Measurements from ENCODE around the gene CXCL8.
A peak's percentile ranks its signal among the peaks of the same experiment; 100 is the strongest.

Gene CXCL8

DNA sequence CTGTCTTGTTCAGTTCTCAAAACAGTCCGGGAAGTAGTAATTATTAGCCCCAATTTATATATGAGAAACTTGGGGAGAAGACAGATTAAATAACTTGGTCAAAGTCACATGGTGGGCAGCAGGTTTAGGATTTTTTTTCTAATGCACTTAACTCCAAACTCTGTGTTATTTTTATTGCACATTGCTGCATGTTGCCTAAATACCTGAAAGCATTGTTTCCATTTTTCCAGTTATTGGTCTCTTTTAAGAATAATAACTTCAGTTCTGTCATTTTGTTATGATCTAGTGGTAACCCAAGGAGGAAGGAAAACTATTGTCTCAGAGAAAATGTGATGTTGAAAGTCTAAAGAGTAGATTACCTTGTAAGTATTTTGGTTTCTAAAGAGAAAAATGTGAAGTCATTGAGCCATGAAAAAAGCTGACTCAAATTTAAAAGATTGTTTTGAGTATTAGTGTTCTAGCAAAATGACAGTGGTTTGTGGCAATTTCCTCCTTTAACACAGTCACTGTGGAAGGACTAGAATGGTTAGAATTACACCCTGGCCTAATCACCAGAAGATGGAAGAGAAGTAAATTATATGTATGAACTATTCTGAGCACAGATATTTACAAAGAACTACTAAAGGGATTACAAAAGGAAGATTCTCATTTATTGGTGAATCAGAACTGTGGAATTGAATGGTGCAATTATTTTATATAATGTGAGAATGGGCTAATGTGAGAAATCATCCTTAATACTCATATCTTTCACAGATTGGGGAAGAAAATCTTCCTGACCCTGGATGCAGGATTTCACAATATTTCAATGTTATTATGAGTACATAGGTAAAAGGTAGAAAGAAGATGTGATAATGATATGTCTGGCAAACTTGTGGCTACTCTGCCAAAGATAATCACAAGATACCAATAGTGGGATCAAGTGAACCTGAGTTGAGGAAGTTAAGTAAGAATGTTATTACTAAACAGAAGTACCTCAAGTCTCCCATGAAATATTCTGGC, 21.7 kb upstream of the CXCL8 start:
- no peak for DNase-seq

DNA sequence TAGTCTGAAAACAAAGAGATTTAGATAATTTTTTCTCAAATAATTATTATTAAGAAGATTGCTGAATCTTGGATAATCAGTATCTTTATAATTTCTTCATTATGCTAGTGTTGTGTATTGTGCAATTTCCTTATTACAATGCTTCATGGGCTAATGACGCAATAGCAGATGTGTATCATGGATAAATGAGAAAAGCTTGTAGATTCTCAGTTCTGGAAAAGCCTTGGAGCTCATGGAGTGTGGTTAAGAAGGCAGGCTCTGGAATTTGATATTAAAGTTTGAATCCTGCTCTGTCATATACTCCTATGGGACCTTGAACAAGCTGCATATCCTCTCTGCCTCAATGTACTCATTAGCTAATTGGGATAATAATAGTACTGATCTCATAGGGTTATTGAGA, 18.9 kb upstream of the CXCL8 start:
- no peak for DNase-seq

DNA sequence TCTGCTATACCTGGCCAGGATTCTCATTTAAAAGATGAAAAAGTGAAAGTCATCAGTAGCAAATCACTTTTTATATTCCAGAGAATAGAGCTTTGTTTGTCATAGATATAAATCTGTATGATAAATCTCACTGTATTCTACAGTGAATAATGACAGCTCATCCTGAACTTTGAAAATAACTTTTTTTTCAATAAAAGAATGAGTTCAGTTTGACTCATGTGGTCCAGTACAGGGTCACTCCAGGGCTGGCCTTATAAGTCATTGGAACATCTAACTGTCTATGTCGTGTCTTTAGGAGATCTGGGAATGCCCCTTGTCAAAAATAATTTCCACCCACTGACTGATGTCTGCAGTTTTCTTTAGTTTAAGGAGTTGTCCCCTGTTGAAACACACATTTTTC, 18.5 kb upstream of the CXCL8 start:
- DNase-seq = no peak

DNA sequence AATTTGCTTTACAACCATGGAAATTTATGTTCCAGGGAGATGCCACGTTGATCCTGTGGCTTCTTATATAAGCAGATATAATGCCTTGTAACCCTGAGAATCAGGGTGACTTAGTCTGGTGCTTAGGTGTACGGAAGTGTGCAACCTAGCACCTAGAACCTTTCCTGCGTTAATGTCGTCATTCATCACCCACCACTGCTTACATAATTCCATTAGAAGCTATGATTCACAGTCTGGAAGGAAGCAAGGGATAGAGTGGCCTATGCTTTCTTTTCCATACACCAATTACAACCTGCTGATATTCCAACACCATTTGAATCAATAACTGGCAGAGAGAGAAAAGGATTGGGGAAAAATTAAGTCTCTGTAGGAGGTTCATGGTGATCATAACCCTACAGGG, 17.3 kb upstream of the CXCL8 start:
- no peak for DNase-seq

DNA sequence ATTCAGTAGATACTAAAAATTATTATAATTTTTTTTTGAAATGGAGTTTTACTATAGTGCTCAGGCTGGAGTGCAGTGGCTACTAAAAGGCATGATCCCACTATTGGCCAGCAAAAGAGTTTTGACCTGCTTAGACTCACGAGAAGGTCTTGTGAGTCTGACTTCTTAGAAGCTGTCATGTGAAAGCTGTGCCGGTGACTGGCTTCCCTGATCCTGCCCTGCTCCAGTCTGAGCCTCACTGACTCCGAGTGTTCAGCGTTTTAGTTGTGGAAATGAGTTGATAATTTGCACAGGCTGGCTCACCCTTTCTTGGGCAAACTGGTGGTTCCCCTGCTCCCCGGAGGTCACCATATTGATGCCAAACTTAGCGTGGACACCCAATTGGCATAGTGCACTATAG, 16.4 kb upstream of the CXCL8 start:
- no peak for DNase-seq

DNA sequence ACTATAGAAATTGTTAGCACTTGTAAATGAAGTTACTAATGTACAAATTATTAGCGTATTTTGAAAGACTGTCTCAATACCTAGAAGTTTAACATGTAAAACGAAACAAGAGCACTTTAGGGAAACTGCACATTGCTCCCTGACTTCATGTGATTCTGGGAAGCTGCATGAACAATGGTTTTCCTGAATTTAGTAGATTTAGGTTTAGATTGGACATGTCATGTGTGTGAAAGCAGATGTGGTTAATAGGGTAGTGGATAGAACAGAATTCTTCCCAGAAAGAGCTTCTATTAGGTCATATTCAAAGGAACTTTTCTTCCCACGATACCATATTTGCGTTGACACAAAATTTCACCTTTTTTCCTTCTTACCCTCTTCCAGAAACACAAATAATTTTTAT, 14.9 kb upstream of the CXCL8 start:
- no peak for DNase-seq

DNA sequence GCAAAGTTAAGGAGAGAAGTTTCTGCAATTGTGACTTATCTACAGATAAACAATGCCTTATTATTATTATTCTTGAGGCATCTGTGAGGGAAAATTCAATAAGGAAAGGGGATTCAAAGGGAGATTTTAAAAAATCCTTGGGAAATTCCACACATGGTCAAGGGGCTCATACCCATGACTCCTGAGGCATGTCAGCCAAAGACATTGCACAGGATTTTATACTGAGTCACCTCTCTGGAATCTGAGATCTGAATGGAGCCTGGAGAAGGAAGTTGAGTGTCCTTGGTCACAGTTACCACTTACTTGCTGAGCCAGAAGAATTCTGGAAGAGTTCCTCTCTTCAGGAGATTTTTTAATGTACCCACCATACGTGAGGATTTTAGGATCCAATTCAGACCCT, 14.4 kb upstream of the CXCL8 start:
- no peak for DNase-seq

DNA sequence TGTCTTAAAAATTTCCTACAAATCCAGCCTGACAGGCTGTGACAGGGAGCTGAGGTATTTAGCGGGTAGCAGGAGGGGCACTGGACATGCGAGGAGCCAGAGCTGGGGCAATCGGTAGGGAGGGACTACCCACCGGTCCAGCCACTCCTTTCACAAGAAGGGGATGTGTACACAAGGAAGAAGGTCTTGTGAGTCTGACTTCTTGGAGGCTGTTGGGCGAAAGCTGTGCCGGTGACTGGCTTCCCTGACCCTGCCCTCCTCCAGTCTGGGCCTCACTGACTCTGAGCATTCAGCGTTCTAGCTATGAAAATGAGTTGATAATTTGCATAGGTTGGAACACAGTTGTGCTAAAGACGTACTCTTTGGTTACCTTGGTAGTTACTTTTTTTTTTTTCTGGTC, 12.7 kb upstream of the CXCL8 start:
- DNase-seq = no peak

DNA sequence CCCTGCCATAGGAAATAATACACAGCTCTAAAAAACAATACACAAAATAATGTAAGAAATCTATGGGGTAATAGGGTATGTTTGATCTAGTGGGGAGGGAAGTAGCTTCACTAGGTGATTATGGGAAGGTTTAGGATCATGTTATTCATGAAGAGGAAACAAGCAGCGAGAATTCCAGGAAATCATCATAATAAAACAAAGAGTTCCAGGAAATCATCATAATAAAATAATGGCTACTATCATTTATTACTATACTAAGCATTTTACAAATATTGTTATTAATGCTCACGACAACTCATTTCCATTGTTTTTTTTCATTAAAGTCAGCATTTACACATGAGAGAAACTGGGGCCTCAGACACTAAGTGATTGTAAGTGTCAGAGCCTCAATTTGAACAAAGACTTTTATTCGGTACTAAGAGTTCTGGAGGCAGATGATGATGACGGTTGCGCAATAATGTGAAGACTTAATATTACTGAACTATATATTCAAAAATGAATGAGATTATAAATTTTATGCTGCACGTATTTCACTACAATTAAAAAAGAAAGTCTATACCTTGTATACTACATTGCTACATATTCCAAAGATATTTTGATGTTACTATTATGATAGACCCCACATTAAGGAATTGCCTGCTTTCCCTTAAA, 12.2 kb upstream of the CXCL8 start:
- DNase-seq = no peak

DNA sequence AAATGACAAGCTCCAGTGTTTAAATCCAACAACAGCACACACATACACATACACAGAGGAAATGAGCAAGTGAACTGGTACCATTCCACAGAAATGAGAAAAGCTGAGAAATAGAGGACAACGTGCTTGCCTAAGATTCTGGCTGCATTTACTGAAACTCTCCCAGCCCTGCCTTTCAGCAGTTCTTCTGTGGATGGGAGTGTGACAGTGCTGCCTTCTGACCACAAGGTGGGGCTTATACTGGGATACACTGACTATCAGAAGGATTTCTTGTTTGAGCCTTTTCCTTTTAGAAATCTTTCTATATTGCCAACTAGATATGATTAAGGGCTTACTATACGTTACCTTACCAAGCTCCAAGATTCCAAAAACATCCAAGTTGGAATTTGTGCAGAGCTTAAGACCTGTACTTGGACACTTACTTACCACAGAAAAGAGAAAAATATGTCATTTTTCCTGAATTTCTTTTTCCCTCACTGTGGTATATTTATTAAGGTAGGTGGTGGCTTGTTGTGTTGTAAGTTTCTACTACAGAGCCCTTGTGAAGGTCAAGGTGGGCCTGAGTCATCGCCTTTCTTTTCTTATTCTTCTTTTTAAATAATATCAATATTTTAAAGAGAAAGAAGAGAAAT, 10.7 kb upstream of the CXCL8 start:
- DNase-seq = peak; percentile 71

DNA sequence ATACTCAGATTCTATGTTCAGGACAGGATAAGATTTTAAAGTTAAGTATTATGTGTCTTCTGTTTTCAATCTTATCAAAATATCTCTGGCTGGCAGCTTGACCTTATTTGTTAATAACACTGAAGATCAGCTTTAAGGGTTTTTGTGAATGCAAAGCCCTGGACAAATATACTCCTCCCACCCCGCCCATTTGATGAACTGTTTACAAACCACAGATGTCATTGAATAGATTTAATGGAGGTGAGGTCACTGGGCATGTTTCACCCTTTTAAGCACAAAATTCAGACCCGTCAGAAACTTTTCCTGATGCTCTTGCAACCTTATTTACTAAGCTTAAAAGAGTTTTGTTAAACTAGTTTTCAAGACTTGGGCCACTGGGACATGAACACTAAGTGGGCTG, 10.1 kb upstream of the CXCL8 start:
- DNase-seq = peak; percentile 4

DNA sequence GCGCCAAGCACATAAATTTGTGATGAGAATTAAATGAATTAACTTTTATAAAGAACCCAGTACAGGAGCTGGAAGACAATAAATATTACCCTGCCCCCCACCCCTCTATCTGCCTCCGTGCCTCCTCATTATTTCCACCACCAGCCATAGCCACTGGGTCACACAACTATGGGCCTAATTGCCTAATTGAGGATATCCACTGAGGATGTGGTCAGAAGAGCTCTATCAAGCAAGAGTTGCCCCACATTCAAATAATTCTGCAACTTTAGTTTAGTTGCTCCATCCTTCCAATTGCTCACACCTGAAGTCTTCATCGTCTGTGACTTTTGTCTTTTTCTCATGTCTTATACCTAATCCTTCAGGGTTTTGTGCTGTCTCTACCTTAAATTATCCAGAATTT, 9.5 kb upstream of the CXCL8 start:
- no peak for DNase-seq

DNA sequence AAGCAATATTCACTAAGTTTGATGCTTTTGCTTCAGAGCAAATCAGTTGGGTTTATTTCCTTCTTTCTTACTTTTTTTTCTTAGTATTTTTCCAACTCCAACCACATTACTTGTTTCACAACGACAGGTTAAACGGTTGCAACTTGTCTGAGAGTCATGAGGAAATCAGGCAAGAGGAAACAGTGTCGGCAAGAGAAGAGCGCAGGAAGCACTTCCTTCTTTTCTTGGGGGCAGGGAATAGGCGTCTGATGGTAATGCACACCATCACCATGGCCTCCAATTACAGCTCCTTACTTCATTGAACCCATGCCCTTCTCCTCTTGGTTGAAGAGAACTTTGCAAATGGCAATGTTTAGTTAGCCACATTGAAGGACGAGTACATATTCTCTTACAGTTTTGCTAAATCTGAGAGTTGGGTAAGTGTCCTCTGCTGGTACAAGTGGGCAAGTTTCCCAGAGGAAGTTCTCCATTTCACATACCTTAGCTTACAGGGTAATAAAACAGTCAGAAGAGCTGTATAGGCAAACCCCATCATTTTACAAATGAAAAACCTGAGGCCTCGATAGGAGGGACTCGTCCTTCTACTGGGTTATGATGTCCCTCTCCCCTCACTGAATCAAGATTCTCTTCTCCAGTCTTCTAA, 8.3 kb upstream of the CXCL8 start:
- DNase-seq = no peak

DNA sequence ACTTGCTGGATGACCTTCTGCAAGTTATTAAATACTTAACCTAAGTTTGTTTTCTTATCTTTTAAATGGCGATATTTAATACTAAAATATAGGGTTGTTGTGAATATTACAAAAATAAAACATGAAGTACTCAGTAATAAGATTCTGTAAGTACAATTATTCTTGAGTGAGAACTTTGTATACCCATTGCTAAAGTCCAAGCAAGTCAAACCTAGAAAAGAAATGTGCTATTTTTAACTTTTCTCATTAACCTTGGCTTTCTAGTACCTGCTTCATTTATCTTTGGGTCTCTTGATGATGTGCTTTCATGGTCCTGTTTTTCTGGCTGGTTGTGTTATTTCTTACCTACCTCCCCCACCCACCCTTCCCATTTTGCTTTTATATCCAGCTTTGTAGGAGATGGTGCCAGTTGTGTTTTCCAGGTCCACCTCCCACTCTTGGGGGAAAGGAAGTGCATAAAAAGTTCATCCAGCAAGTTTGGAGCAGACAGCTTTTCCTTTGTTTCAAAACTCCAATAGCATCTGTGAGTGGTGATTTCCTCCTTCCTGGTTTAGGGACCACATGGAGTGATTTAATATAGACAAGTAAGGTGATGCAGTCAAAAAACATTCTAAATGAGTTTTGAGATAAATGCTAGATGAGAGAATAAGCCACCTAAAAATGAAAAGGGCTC, 7.5 kb upstream of the CXCL8 start:
- no peak for DNase-seq

DNA sequence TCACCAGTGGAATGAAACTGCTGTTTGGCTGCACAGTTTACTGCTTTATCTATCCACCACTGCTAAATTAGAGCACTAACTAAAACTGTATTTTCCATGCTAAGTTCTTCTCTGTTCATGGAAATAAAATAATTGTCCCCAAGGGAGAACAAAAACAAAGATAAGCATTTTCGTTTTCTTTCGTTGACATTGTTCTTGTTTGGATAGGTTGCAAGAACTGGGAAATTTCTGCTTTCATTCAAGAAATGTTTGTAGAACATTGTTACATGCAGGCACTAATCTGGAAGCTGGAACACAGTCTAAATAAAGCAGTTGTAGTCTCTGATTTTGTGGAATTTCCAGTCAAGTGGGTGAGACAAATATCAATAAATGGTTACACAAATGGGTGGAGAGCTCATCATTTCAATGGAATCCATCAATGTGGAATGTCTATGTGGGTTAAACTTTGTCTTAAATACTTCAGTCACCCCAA, 5.8 kb upstream of the CXCL8 start:
- DNase-seq = no peak

DNA sequence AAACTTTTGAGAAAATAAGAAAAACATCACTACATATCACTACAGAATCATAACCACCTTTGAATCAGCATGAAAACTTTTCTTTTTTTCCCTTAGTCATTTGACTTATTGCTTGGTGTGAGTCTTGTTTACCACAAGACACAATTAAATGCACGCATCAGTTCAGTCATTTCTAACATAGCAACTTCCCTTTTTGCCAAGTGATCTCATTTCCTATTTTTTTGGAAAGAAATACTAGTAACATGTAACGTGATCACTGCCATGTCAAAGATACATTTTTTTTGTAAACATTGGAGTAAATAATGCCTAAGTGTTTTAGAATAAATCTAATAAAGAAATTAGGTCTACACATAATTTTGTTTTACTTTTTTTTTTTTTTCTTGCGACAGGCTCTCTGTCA, 5.1 kb upstream of the CXCL8 start:
- DNase-seq = no peak

DNA sequence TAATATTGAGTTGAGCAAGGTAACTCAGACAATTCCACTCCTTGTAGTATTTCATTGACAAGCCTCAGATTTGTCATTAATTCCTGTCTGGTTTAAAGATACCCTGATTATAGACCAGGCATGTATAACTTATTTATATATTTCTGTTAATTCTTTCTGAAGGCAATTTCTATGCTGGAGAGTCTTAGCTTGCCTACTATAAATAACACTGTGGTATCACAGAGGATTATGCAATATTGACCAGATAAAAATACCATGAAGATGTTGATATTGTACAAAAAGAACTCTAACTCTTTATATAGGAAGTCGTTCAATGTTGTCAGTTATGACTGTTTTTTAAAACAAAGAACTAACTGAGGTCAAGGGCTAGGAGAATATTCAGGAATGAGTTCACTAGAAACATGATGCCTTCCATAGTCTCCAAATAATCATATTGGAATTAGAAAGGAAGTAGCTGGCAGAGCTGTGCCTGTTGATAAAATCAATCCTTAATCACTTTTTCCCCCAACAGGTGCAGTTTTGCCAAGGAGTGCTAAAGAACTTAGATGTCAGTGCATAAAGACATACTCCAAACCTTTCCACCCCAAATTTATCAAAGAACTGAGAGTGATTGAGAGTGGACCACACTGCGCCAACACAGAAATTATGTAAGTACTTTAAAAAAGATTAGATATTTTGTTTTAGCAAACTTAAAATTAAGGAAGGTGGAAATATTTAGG, 821 bp downstream of the CXCL8 start:
- DNase-seq = no peak

DNA sequence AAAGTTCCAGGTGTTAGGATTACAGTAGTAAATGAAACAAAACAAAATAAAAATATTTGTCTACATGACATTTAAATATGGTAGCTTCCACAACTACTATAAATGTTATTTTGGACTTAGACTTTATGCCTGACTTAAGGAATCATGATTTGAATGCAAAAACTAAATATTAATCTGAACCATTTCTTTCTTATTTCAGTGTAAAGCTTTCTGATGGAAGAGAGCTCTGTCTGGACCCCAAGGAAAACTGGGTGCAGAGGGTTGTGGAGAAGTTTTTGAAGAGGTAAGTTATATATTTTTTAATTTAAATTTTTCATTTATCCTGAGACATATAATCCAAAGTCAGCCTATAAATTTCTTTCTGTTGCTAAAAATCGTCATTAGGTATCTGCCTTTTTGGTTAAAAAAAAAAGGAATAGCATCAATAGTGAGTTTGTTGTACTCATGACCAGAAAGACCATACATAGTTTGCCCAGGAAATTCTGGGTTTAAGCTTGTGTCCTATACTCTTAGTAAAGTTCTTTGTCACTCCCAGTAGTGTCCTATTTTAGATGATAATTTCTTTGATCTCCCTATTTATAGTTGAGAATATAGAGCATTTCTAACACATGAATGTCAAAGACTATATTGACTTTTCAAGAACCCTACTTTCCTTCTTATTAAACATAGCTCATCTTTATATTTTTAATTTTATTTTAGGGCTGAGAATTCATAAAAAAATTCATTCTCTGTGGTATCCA, 1.6 kb downstream of the CXCL8 start:
- DNase-seq = no peak

DNA sequence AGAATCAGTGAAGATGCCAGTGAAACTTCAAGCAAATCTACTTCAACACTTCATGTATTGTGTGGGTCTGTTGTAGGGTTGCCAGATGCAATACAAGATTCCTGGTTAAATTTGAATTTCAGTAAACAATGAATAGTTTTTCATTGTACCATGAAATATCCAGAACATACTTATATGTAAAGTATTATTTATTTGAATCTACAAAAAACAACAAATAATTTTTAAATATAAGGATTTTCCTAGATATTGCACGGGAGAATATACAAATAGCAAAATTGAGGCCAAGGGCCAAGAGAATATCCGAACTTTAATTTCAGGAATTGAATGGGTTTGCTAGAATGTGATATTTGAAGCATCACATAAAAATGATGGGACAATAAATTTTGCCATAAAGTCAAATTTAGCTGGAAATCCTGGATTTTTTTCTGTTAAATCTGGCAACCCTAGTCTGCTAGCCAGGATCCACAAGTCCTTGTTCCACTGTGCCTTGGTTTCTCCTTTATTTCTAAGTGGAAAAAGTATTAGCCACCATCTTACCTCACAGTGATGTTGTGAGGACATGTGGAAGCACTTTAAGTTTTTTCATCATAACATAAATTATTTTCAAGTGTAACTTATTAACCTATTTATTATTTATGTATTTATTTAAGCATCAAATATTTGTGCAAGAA, 2.3 kb downstream of the CXCL8 start:
- no peak for DNase-seq

DNA sequence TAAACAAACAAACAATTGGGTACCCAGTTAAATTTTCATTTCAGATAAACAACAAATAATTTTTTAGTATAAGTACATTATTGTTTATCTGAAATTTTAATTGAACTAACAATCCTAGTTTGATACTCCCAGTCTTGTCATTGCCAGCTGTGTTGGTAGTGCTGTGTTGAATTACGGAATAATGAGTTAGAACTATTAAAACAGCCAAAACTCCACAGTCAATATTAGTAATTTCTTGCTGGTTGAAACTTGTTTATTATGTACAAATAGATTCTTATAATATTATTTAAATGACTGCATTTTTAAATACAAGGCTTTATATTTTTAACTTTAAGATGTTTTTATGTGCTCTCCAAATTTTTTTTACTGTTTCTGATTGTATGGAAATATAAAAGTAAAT, 2.9 kb downstream of the CXCL8 start:
- DNase-seq = no peak

DNA sequence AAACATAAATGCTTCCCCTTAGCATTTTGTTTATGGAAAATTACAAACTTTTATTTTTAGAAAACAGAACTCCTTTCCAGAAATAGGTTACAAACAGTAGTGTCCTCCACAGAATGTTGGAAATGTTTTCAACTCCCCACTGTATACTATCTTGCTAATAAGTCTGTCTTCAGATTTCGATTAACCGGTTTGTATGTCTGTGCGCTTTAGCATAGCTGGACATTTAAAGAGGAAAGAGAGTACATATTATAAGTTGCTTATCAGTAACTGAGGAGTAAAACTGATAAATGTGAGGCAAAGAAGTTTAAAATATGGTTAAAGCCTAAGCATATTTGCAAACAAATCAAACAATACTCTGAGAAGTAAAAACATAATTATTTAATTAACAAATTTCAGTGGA, 3.4 kb downstream of the CXCL8 start:
- no peak for DNase-seq
